ENCODE measurements around the gene DBNL.

Gene DBNL

DNA sequence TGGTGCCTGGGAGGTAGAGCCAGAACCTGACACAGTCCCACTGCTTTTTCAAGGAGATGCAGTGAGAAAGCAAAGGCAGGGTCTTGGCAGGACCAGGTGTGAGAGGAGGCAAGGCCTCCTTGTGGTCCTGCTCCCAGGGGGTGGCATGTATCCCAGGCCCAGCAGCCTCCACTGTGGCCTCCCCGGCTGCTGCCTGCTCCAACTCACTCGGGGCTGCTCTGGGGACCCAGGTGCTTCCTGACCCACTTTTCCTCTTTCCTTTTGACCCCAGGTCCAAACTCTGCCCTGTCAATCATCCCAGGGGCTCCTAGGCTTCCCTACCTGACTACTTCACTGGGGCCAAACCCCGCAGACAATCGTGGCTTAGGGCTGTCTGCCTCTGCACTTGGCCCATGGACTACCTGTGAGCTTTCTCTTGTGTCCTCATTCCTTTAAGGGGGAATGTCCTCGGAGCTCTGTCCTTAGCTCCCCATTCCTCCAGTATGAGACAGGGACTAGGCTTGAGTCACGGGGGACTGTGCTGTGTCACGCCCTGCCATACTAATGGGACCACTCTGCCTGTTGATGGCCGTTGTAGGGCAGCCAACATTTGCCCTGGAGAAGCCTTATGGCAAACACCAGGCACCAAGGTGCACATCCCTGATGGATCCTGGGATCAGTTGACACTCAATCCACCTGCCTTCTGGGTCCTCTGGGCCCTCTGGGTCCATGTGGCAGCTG is 58.5 kb downstream of the DBNL start:
- DNase-seq (ENCODE audit: low spot score), result no peak
- TF ChIP-seq, protein P1, sequence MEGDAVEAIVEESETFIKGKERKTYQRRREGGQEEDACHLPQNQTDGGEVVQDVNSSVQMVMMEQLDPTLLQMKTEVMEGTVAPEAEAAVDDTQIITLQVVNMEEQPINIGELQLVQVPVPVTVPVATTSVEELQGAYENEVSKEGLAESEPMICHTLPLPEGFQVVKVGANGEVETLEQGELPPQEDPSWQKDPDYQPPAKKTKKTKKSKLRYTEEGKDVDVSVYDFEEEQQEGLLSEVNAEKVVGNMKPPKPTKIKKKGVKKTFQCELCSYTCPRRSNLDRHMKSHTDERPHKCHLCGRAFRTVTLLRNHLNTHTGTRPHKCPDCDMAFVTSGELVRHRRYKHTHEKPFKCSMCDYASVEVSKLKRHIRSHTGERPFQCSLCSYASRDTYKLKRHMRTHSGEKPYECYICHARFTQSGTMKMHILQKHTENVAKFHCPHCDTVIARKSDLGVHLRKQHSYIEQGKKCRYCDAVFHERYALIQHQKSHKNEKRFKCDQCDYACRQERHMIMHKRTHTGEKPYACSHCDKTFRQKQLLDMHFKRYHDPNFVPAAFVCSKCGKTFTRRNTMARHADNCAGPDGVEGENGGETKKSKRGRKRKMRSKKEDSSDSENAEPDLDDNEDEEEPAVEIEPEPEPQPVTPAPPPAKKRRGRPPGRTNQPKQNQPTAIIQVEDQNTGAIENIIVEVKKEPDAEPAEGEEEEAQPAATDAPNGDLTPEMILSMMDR (IDR thresholded peaks at IDR 0.05; ENCODE audit: borderline replicate concordance, control extremely low read depth, extremely low read depth, insufficient read depth, missing control alignments), result no peak
- in situ Hi-C loops (cut with MboI; ENCODE audit: low sequenced_read_pairs, unreplicated experiment), result no loop called here

DNA sequence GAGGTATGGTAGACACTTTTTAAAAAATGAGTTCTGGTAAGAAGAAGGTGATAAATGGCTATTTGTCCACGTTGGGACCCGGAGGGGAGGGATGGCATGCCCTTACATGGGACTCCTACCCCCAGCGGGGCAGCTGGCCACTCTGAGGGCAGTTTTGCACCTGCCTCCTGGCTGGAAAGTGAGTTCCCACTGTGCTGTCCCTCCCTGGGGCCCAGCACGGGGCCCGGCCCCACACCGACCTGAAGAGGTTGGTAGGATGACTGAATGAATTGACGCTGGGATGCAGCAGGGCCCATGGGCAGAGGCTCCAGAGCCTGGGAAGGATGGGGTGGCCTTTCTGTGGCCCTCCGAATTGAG is 59.0 kb downstream of the DBNL start:
- no peak for DNase-seq (ENCODE audit: low spot score)
- TF ChIP-seq, protein P1 (IDR thresholded peaks at IDR 0.05; ENCODE audit: borderline replicate concordance, control extremely low read depth, extremely low read depth, insufficient read depth, missing control alignments), result no peak
- in situ Hi-C loops (cut with MboI; ENCODE audit: low sequenced_read_pairs, unreplicated experiment), result no loop called here

DNA sequence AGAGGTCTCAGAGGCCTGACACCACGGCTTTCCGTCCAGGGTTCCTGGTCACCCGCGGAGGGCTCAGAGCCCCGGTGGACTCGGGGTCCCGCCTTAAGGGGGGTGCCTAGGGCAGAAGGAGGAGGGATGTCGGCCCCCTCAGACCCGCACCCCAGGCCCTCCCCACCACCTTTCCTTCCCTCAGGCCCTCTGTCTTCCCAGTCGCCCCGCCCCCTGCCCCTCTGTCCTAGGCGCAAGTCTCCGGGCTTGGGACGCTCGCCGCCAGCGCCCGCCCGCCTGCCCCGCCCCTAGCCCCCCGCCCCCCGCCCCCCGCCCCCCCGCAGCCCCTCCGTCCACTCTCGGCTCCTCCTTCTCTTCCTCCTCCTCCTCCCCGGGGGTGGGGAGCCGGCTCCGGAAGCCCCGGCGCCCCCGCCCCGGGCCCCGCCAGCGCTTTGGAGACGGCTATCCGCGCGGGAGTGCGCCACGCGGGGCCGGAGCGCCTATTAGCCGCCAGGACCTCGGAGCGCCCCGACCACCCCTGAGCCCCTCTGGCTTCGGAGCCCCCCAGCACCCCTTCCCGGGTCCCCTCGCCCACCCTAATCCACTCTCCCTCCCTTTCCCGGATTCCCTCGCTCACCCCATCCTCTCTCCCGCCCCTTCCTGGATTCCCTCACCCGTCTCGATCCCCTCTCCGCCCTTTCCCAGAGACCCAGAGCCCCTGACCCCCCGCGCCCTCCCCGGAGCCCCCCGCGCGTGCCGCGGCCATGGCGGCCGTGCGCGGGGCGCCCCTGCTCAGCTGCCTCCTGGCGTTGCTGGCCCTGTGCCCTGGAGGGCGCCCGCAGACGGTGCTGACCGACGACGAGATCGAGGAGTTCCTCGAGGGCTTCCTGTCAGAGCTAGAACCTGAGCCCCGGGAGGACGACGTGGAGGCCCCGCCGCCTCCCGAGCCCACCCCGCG is 59.7 kb downstream of the DBNL start, which contains the start of gene AEBP1:
Gene AEBP1 (plus strand): TSS at position 423 of the 937 bp plus-strand sequence. CDS start 321 bp downstream, at position 744.
- DNase-seq (ENCODE audit: low spot score), result peak; percentile 70
- in situ Hi-C loops (cut with MboI; ENCODE audit: low sequenced_read_pairs, unreplicated experiment), result no loop called here
- TF ChIP-seq, protein P1 (IDR thresholded peaks at IDR 0.05; ENCODE audit: borderline replicate concordance, control extremely low read depth, extremely low read depth, insufficient read depth, missing control alignments), result peak; percentile 5

DNA sequence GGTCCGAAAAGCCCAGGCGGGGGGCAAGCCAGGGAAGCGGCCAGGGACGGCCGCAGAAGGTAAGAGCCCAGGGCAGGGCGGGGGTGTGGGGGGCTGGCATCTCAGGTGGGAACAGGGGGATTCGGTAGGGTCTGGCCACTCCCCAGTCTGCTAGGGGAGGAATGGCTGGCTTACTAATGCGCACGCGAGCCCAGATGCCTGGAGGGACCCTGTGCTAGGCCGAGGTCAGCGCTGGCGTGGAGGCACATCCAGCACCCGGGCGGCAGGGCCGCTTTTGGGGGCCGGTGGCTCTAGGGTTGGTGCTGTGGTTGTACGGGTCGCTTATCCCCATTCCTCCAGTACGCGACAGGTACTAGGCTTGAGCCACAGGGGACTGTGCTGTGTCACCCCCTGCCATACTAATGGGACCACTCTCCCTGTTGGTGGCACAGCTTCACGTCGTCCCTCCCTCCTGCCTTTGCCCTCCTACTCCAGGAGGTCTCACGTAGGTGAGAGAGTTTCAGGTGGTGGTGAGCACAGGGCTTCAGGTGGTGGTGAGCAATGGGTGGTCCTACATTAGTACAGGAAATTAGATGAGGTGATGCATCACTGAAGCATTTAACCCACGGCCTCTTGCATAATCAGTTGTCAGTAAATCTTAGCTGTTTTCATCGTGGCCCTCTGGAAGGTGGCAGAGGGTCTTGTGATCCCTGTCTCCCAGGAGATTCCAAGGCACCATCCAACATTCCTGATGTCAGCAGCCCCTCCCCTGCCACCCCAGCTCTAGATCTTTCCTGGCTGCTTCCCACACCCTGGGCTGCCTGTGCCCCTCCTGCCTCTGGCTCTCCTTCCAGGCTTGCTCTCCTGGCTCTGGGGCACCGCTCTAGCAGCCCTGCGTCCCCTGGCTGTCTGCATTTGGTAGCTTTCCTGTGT is 60.6 kb downstream of the DBNL start:
- in situ Hi-C loops (cut with MboI; ENCODE audit: low sequenced_read_pairs, unreplicated experiment), result no loop called here
- TF ChIP-seq, protein P1 (IDR thresholded peaks at IDR 0.05; ENCODE audit: borderline replicate concordance, control extremely low read depth, extremely low read depth, insufficient read depth, missing control alignments), result no peak
- DNase-seq (ENCODE audit: low spot score), result peak; percentile 43

DNA sequence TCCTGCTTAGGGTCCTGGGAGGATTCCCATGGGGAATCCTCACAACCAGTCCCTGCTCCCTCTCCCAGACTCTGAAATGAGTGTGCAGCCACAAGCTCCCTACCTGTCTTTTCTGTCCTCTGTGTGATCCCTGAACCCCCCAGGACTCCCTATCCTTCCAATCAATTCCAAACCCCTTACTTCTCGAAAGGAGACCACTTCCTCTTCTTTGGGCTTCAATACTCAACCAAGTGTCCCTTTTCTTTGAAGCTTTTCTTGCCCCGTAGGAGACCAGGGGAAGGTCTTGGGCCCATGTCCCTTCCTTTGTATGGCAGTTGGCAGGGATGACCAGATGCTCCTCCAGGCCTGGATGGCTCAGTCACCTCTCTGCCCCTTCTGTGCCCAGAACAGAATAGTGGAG is 61.3 kb downstream of the DBNL start:
- TF ChIP-seq, protein P1 (IDR thresholded peaks at IDR 0.05; ENCODE audit: borderline replicate concordance, control extremely low read depth, extremely low read depth, insufficient read depth, missing control alignments), result no peak
- in situ Hi-C loops (cut with MboI; ENCODE audit: low sequenced_read_pairs, unreplicated experiment), result no loop called here
- DNase-seq (ENCODE audit: low spot score), result no peak

All from GM13976 (cell line).